Panc1 (cell line): ENCODE data around the gene RPL14. TPM values are rescaled to one million over a fixed set of nuclear protein-coding genes. Genes with fewer than 3 reads are reported as not detected.
A peak's percentile ranks its signal among the peaks of the same experiment; 100 is the strongest.
"Not testable (repeated sequence)": the region's sequence is repeated elsewhere in the genome, so short reads cannot be mapped to it uniquely, and the experiment has no call there.

Experiments used
- ATAC-seq: fragments of 200-7000 bp; cut with Tn5 transposase; 2 replicates; pipeline ENCODE4 v1.9.1; 2020; ENCODE audit warnings: mild to moderate bottlenecking, moderate library complexity
- BruUV-seq: library from RNA; stranded (reverse); fragments of 400-500 nt; replicated peaks from 2 replicates; lab custom pipeline; 2021; lab: Mats Ljungman, UMichigan
- CTCF ChIA-PET: fragments of 300-600 bp; sonication (Branson Sonifier 250); formaldehyde crosslinking; loops from one replicate; lab custom pipeline; 2022; ENCODE audit warnings: antibody characterized with exemption; lab: Charles Lee
- POLR2A ChIA-PET: fragments of 300-600 bp; sonication (Branson Sonifier 250); formaldehyde crosslinking; loops from one replicate; lab custom pipeline; 2022; ENCODE audit warnings: antibody characterized with exemption; lab: Charles Lee
- DNase-seq: peaks from one replicate; pipeline ENCODE4 v3.0.0-alpha.2; 2010; ENCODE audit warnings: low read depth, low spot score
- H3K27ac ChIP-seq: 2 replicates; pipeline ENCODE4 v1.5.1; 2011; ENCODE audit warnings: mild to moderate bottlenecking, low read length, inconsistent platforms
- H3K27me3 ChIP-seq: fragments of 200-500 bp; sonication (Bioruptor generic); 2 replicates; pipeline ENCODE4 v1.6.0; 2014; ENCODE audit warnings: low read length, inconsistent platforms; ENCODE audit not compliant: control insufficient read depth, insufficient read depth
- H3K36me3 ChIP-seq: fragments of 200-500 bp; sonication (Bioruptor generic); 2 replicates; pipeline ENCODE4 v1.5.1; 2014; ENCODE audit warnings: inconsistent platforms, mild to moderate bottlenecking, low read length, moderate library complexity; ENCODE audit not compliant: control insufficient read depth, insufficient read depth
- H3K4me1 ChIP-seq: 2 replicates; pipeline ENCODE4 v1.5.1; 2011; ENCODE audit warnings: inconsistent platforms, mild to moderate bottlenecking, low read length, moderate library complexity; ENCODE audit not compliant: control insufficient read depth, insufficient read depth
- H3K4me3 ChIP-seq, 2 experiments: 2 replicates each; pipeline ENCODE4 v1.5.1; 2011 to 2012; ENCODE audit warnings: low read depth in 2 of 2, low read length in 2 of 2, mild to moderate bottlenecking in 2 of 2, inconsistent platforms in 1 of 2, moderate library complexity in 1 of 2
- H3K9me3 ChIP-seq: fragments of 200-500 bp; sonication (Bioruptor generic); 2 replicates; pipeline ENCODE4 v1.5.1; 2014; ENCODE audit warnings: low read depth, mild to moderate bottlenecking, inconsistent platforms, low read length, moderate library complexity; ENCODE audit not compliant: control insufficient read depth, insufficient read depth
- POLR2AphosphoS5 ChIP-seq: IDR thresholded peaks from 2 replicates; pipeline ENCODE4 v1.6.1; 2012; ENCODE audit warnings: mild to moderate bottlenecking, low read depth, low read length, moderate library complexity
- REST ChIP-seq, 2 experiments: IDR thresholded peaks; 2 replicates each; pipeline ENCODE4 v1.6.1; 2011 to 2012; ENCODE audit warnings: low read depth in 2 of 2, control low read depth in 1 of 2, low read length in 1 of 2, mild to moderate bottlenecking in 1 of 2, moderate library complexity in 1 of 2; ENCODE audit not compliant: insufficient read depth in 1 of 2
- SIN3A ChIP-seq: IDR thresholded peaks from 2 replicates; pipeline ENCODE4 v1.6.1; 2012; ENCODE audit warnings: low read depth, mild to moderate bottlenecking, low read length, moderate library complexity, borderline replicate concordance; ENCODE audit not compliant: insufficient read depth
- TCF7L2 ChIP-seq: IDR thresholded peaks from 2 replicates; pipeline ENCODE4 v1.6.1; 2011; ENCODE audit warnings: mild to moderate bottlenecking, low read depth, low read length, inconsistent platforms
- in situ Hi-C: cut with HindIII; loops from 2 replicates; pipeline ENCODE4 v1.10.0; 2016; ENCODE audit warnings: low sequenced_read_pairs, low pct_unique_long_range_greater_than_20kb
- intact Hi-C: fragments of 100-400 bp; cut with micrococcal nuclease; formaldehyde crosslinking; loops from one replicate; pipeline ENCODE4 v1.10.0; 2022; ENCODE audit not compliant: unreplicated experiment
- total RNA-seq: library from RNA; stranded (reverse); gene quantifications from one replicate; pipeline ENCODE4 v1.2.1, GENCODE V29; 2021; ENCODE audit not compliant: unreplicated experiment
- TF ChIP-seq, protein P1 (sequence below): fragments of 450-650 bp; IDR thresholded peaks from 2 replicates; pipeline ENCODE4 v1.5.1; 2017; ENCODE audit warnings: mild to moderate bottlenecking

Gene RPL14
- total RNA-seq, 1 experiment from 2014 or later = 1,134 TPM

DNA sequence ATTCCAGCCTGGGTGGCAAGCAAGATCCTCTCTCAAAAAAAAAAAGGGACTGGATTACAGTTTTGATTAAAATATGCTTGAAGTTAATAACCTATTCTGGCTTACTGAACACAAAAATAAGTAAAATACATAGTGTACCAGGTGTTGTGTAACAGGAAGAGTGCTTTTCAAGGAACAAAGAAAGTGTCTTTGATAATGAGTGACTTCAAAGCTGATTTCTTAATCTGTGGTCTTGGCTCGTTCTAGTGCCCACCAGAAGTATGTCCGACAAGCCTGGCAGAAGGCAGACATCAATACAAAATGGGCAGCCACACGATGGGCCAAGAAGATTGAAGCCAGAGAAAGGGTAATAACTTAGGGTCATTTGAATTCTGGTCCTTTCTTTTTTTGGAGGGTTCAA is 4.0 kb downstream of the RPL14 start:
- H3K36me3 ChIP-seq = peaks cover 30% of the 10 kb centered on the region
- POLR2A ChIA-PET = no interaction called here
- H3K9me3 ChIP-seq = no peaks in the 10 kb centered on the region
- in situ Hi-C loops = no loop called here
- H3K27ac ChIP-seq = no peak overlapping the region
- intact Hi-C loops = no loop called here
- DNase-seq (no peak), ATAC-seq (no peak)
- H3K4me3 ChIP-seq = no peak overlapping the region
- peaks cover 8% of the 10 kb centered on the region for H3K4me1 ChIP-seq
- TF ChIP-seq TCF7L2 (no peak), REST (IDR thresholded peaks at IDR 0.05; ENCODE audit: insufficient read depth in 1 of 2, low read depth in 2 of 2, low read length in 1 of 2) (no peak), SIN3A (no peak), POLR2AphosphoS5 (no peak)
- TF ChIP-seq, protein P1, sequence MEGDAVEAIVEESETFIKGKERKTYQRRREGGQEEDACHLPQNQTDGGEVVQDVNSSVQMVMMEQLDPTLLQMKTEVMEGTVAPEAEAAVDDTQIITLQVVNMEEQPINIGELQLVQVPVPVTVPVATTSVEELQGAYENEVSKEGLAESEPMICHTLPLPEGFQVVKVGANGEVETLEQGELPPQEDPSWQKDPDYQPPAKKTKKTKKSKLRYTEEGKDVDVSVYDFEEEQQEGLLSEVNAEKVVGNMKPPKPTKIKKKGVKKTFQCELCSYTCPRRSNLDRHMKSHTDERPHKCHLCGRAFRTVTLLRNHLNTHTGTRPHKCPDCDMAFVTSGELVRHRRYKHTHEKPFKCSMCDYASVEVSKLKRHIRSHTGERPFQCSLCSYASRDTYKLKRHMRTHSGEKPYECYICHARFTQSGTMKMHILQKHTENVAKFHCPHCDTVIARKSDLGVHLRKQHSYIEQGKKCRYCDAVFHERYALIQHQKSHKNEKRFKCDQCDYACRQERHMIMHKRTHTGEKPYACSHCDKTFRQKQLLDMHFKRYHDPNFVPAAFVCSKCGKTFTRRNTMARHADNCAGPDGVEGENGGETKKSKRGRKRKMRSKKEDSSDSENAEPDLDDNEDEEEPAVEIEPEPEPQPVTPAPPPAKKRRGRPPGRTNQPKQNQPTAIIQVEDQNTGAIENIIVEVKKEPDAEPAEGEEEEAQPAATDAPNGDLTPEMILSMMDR = no peak
- BruUV-seq = no TSS peak
- CTCF ChIA-PET = interaction anchor here (0.7 kb wide), 1 partner anchor 370 kb away, joined by 5 read pairs; no protein-coding TSS in a partner anchor
- H3K27me3 ChIP-seq = no peaks in the 10 kb centered on the region

DNA sequence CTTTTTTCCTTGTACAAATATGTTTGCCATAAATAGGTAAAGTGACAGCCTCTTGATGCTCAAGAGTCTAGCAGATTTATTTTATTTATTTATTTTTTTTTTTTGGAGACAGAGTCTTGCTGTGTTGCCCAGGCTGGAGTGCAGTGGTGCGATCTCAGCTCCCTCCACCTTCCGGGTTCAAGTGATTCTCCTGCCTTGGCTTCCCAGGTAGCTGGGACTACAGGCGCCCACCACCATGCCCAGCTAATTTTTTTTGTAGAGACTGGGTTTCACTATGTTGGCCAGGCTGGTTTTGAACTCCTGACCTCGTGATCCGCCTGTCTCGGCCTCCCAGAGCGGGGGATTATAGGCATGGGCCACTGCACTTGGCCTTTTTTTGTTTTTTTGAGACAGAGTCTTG is 5.7 kb downstream of the RPL14 start:
- peaks cover 26% of the 10 kb centered on the region for H3K36me3 ChIP-seq
- H3K27me3 ChIP-seq, H3K4me3 ChIP-seq, DNase-seq, in situ Hi-C loops, BruUV-seq, CTCF ChIA-PET, intact Hi-C loops, H3K4me1 ChIP-seq, H3K9me3 ChIP-seq, ATAC-seq, H3K27ac ChIP-seq, POLR2A ChIA-PET: not testable (repeated sequence)

GRCh38 chr3:40463579-40463978 is 6.4 kb downstream of the RPL14 start:
- DNase-seq (no peak), ATAC-seq (no peak)
- ChIA-PET CTCF (no interaction called here), POLR2A (no interaction called here)
- H3K4me1 ChIP-seq = peaks cover 6% of the 10 kb centered on the region
- H3K4me3 ChIP-seq = no peak overlapping the region
- intact Hi-C loops (no loop called here), in situ Hi-C loops (no loop called here)
- H3K36me3 ChIP-seq = peaks cover 21% of the 10 kb centered on the region; the same call in 1 of the 2 replicates
- no peaks in the 10 kb centered on the region for H3K9me3 ChIP-seq
- TF ChIP-seq POLR2AphosphoS5 (0 out of 2 replicates have a peak, but pooled peaks have one; percentile 18), TCF7L2 (no peak), REST (IDR thresholded peaks at IDR 0.05; ENCODE audit: insufficient read depth in 1 of 2, low read depth in 2 of 2, low read length in 1 of 2) (no peak), SIN3A (no peak)
- TF ChIP-seq, protein P1 = no peak
- H3K27me3 ChIP-seq = no peaks in the 10 kb centered on the region
- no TSS peak for BruUV-seq
- no peak overlapping the region for H3K27ac ChIP-seq
